Measurements from ENCODE around the gene KIFBP. TPM values are rescaled to one million over a fixed set of nuclear protein-coding genes. Genes with fewer than 3 reads are reported as not detected.

The KIFBP gene
- total RNA-seq, 4 donors from 2014 or later, result 20.2 to 31.2 (median 22.6) TPM

- Histone ChIP-seq H3K9me3 (no peaks in the 10 kb centered on the region), H3K27ac (peak overlapping the region; percentile 10 to 74 (median 38)), H3K36me3 (no peaks in the 10 kb centered on the region), H3K4me1 (peaks cover 0 to 9% (median under 1%) of the 10 kb centered on the region in 4 donors), H3K27me3 (no peaks in the 10 kb centered on the region), H3K4me3 (no peak overlapping the region)
- DNase-seq, result no peak
- in situ Hi-C loops (cut with MboI; ENCODE audit: low pct_ligation_motif_present in 1 of 4, low pct_unique_long_range_greater_than_20kb in 1 of 4, low sequenced_read_pairs in 3 of 4) (no loop called here), intact Hi-C loops (cut with DNase I; ENCODE audit: low total_unique reads) (no loop called here)
- WGBS, 2 donors (ENCODE audit: low coverage in 1 of 2), result 53% methylated on average over 7 of the region's 7 CpGs; no CpG with 5 or more reads in 1 of the 2 donors
- TF ChIP-seq POLR2AphosphoS5 (IDR thresholded peaks at IDR 0.05) (no peak), EP300 (IDR thresholded peaks at IDR 0.05; ENCODE audit: low read depth) (no peak), POLR2A (IDR thresholded peaks at IDR 0.05) (no peak)
- TF ChIP-seq, protein P1, sequence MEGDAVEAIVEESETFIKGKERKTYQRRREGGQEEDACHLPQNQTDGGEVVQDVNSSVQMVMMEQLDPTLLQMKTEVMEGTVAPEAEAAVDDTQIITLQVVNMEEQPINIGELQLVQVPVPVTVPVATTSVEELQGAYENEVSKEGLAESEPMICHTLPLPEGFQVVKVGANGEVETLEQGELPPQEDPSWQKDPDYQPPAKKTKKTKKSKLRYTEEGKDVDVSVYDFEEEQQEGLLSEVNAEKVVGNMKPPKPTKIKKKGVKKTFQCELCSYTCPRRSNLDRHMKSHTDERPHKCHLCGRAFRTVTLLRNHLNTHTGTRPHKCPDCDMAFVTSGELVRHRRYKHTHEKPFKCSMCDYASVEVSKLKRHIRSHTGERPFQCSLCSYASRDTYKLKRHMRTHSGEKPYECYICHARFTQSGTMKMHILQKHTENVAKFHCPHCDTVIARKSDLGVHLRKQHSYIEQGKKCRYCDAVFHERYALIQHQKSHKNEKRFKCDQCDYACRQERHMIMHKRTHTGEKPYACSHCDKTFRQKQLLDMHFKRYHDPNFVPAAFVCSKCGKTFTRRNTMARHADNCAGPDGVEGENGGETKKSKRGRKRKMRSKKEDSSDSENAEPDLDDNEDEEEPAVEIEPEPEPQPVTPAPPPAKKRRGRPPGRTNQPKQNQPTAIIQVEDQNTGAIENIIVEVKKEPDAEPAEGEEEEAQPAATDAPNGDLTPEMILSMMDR (IDR thresholded peaks at IDR 0.05), result no peak
These were observed 67.5 kb downstream of the KIFBP start for GRCh38 chr10:69056129-69056528.

- in situ Hi-C loops (cut with MboI; ENCODE audit: low pct_ligation_motif_present in 1 of 4, low pct_unique_long_range_greater_than_20kb in 1 of 4, low sequenced_read_pairs in 3 of 4) (no loop called here), intact Hi-C loops (cut with DNase I; ENCODE audit: low total_unique reads) (no loop called here)
- Histone ChIP-seq H3K27me3 (no peaks in the 10 kb centered on the region), H3K4me3 (no peak overlapping the region), H3K9me3 (no peaks in the 10 kb centered on the region), H3K4me1 (peaks cover 0 to 11% (median 3%) of the 10 kb centered on the region in 4 donors), H3K27ac (peak overlapping the region; percentile 10 to 74 (median 38)), H3K36me3 (no peaks in the 10 kb centered on the region)
- 79 to 88% methylated on average over 7 to 14 of the region's 14 CpGs for WGBS, 2 donors (ENCODE audit: low coverage in 1 of 2)
- no peak for DNase-seq
- TF ChIP-seq, protein P1 (IDR thresholded peaks at IDR 0.05), result no peak
- no peak for TF ChIP-seq EP300 (IDR thresholded peaks at IDR 0.05; ENCODE audit: low read depth)
- no peak for TF ChIP-seq POLR2A (IDR thresholded peaks at IDR 0.05)
- no peak for TF ChIP-seq POLR2AphosphoS5 (IDR thresholded peaks at IDR 0.05)
These were observed 68.1 kb downstream of the KIFBP start for GRCh38 chr10:69056536-69057260.

DNA sequence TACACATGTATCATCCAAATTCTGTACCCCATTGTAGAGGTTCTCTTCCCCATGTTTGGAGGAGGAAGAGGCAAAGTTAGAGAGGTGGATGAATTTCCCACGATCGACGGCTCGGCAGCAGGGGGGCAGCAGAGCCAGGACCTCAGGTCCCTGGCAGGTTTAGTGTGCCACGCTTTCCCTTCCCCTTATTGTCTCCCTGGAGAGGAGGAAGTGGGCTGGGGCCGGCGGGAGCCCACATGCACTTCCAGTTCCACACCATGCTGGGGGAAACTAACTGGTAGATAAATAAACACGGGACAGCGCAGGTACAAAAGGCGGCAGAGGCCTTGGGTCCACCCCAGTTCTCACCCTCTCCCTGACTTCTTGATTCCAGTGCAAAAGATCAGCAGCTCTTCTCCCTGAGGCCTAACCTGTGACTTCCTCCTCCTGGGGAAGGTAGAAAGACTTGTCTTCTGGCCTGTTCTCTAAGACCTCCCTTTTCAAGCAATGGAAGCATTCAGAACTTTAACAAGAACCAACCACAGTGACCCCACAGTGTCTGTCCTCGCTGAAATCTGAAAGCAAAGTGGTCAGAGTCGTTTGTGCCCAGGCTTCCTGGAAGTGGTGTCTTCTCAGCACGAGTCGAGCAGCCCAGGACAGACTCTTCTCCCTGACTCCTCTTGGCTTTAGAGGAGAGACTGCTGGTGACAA is 68.8 kb downstream of the KIFBP start:
- H3K27me3 ChIP-seq, result no peaks in the 10 kb centered on the region
- peaks cover 0 to 18% (median 8%) of the 10 kb centered on the region in 4 donors for H3K4me1 ChIP-seq
- DNase-seq, result peak; percentile 39
- 67% methylated on average over 14 of the region's 14 CpGs; no CpG with 5 or more reads in 1 of the 2 donors for WGBS, 2 donors (ENCODE audit: low coverage in 1 of 2)
- no peaks in the 10 kb centered on the region for H3K9me3 ChIP-seq
- TF ChIP-seq POLR2AphosphoS5 (IDR thresholded peaks at IDR 0.05) (peak in 1 of 3 donors; percentile 34), EP300 (IDR thresholded peaks at IDR 0.05; ENCODE audit: low read depth) (no peak)
- TF ChIP-seq, protein P1 (IDR thresholded peaks at IDR 0.05), result no peak
- H3K36me3 ChIP-seq, result no peaks in the 10 kb centered on the region
- intact Hi-C loops (cut with DNase I; ENCODE audit: low total_unique reads), result no loop called here
- no peak overlapping the region for H3K4me3 ChIP-seq
- in situ Hi-C loops (cut with MboI; ENCODE audit: low pct_ligation_motif_present in 1 of 4, low pct_unique_long_range_greater_than_20kb in 1 of 4, low sequenced_read_pairs in 3 of 4), result no loop called here
- peak overlapping the region; percentile 10 to 74 (median 38) for H3K27ac ChIP-seq

DNA sequence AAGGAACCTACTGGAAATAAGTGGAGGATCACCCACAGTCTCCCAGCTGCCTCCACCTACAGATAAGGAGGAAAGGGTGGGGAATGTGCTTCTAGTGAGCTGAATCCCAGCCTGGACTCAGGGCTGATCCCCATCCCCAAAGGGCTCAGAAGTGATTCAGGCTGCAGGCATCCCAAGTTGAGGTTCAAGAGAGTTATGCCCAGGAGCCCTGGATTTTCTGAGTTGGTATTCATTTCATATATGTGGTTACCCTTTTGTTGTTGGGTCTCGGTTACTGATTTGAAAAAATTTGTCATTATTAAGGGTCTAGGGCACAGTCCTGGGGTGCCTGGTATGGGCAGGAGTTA is 69.3 kb downstream of the KIFBP start:
- Histone ChIP-seq H3K36me3 (no peaks in the 10 kb centered on the region), H3K27ac (peak overlapping the region; percentile 10 to 74 (median 38)), H3K4me1 (peaks cover 0 to 18% (median 8%) of the 10 kb centered on the region in 4 donors), H3K27me3 (no peaks in the 10 kb centered on the region), H3K4me3 (no peak overlapping the region), H3K9me3 (no peaks in the 10 kb centered on the region)
- intact Hi-C loops (cut with DNase I; ENCODE audit: low total_unique reads) (no loop called here), in situ Hi-C loops (cut with MboI; ENCODE audit: low pct_ligation_motif_present in 1 of 4, low pct_unique_long_range_greater_than_20kb in 1 of 4, low sequenced_read_pairs in 3 of 4) (no loop called here)
- TF ChIP-seq EP300 (IDR thresholded peaks at IDR 0.05; ENCODE audit: low read depth), result no peak
- TF ChIP-seq, protein P1 (IDR thresholded peaks at IDR 0.05), result no peak
- no peak for TF ChIP-seq POLR2AphosphoS5 (IDR thresholded peaks at IDR 0.05)
- TF ChIP-seq POLR2A (IDR thresholded peaks at IDR 0.05), result no peak
- 0 to 6% methylated on average over 1 of the region's 1 CpG for WGBS, 2 donors (ENCODE audit: low coverage in 1 of 2)
- DNase-seq, result no peak

All from transverse colon (tissue), 4 donors.